Hematopoietic multipotent progenitor cell (in vitro differentiated cells): Measurements from ENCODE around the gene MED13L. TPM values are rescaled to one million over a fixed set of nuclear protein-coding genes. Genes with fewer than 3 reads are reported as not detected.
A peak's percentile ranks its signal among the peaks of the same experiment; 100 is the strongest.
"Not testable (repeated sequence)": the region's sequence is repeated elsewhere in the genome, so short reads cannot be mapped to it uniquely, and the experiment has no call there.

Experiments
- DNase-seq, 3 donors: peaks; one replicate each; pipeline ENCODE4 v3.0.0-alpha.2; 2011 to 2015; ENCODE audit warnings: low read depth in 2 of 3, low spot score in 2 of 3
- total RNA-seq: library from RNA; depleted of rRNA; stranded (reverse); fragments of >200 nt; gene quantifications from one replicate; pipeline ENCODE4 v1.2.3, GENCODE V29; 2012

MED13L gene
- total RNA-seq, 1 donor = 167 TPM

DNA sequence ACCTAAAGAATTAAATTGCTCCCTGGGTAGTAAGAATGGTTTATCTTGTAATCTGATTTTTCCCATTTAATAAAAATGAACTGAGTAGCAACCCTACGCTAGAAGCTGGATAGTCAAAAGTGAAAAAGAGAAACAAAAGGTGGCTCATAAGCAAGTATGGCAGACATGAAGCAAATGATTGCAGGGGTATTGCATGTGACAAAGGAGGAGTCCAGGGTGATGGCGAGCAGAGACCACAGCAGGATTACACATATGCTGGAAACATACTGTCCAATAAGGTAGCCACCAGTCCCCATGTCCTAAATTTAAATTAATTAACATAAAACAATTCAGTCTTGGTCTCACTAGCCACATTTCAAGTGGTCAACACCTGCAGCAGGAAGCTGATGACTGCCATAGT, 283.8 kb downstream of the MED13L start:
- DNase-seq = no peak

DNA sequence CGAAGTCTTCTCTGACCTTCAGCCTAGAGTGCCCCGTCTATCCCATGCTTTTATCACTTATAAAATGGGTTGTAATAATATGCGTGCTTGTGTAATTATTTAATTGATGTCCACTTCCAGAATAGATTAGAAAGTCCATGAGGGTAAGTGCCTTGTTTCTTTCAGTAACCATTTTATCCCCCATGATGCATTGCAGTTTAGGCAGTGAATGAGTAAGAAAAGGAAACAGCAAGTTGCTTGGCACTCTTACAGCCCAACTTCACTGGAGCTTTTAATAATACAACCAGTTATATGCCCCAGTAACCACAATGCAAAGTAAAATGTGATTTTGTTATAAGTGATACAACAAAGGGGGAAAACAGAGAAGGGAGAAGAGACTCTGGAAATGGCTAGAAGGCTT, 287.3 kb downstream of the MED13L start:
- DNase-seq = no peak

DNA sequence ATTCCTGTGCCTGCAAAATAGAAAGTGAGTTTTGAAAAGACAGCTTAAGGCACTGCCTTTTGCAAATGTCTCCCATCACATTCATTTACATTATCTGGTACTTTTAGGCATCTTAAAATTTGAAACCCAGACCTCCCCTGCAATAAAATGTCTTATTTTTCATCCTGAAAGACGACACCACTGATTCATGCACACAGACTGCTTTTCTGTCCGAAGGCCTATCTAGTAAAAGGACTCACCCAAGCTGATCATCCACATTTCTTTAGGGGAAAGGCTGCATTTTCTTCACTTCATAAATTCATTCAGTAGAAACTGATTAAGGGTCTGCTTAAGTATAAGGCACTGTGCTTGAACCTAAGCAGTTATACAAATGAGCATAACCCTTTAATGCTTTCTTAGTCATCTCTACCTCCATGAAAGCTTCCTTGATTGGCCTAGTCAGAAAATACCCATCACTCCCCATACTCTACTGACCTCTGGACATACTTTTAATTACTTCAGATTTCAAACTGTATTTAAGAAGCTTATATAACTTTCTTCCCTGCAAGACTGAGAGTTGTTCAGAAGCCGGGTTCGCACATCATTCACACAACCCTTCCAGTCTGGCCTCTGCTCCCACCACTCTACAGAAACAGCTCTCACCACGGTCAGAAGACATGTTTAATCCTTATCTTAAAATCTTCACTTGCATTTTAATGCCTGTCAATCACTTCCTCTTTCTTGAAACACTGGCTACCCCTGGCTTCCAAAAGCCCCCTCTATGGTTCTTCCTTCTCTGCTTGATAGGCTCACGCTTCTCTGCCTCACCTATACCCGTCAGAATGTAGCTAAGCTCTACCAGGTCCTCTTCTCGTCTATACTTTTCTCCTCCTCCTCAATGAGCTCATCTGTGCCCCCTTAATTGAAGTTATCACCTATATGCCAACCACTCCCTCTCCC, 288.6 kb downstream of the MED13L start:
- no peak for DNase-seq

DNA sequence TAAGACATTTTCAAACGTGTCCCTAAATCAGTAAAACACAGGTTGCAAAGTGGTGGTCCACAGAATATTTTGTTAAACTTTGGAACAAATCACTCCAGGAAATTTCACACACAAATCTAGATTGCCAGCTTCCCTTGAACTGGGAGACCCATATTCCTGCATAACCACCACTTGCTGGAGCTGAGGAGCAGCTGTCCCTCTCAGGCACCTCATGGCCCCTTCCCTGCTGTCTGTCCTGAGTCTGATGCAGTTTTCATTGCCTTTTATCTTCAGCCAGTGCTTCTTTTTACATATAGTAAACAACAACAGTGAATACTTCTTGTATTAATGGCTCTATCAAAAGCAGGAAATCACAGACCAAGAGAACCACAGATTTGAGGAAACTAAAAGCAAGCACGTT, 289.3 kb downstream of the MED13L start:
- DNase-seq = no peak

DNA sequence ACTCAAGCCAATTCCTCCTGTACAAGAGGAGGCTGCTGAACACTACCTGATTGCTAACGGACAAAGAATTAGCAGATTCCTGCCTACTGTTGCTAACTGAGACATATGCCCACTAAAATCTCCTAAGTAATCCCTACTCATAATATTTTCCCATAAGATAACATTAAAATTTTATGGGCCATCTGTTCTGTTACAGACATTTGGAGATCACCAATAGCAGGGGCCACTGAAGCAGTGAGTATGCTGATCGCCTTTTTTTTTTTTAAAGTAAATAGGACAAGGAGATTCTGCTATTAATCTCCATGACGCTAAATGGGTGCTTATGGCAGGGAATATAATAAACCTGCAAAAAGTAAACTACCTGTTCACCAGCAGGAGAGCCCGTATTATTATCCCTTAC, 292.9 kb downstream of the MED13L start:
- no peak for DNase-seq

DNA sequence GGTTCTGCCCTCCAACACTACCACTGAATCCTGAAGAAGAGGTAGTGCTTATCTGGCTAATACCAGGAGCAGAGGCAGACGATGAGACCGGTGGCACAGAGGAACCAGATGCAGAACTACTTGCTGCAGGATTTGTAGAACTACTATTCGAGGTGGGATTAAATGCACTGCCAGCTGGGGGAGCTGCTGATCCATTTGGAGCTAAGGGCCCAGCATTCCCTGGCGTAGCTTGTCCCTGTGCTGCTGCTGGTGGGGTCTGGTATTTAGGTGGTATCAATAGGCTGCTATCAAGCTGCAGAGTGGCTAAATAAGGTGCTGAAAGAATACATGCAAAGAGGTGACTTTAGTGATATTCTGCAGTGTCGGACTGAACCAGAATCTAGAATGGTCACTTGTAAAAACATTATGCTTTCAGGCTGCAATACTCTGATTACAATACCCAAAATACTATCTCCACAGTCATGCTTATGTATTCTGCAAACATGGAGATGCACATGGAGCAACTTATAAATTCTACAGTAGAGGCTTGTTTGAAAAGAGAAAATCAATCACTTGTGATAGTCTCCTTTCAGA, 294.2 kb downstream of the MED13L start:
- peak in 1 of 3 donors; percentile 5 for DNase-seq

DNA sequence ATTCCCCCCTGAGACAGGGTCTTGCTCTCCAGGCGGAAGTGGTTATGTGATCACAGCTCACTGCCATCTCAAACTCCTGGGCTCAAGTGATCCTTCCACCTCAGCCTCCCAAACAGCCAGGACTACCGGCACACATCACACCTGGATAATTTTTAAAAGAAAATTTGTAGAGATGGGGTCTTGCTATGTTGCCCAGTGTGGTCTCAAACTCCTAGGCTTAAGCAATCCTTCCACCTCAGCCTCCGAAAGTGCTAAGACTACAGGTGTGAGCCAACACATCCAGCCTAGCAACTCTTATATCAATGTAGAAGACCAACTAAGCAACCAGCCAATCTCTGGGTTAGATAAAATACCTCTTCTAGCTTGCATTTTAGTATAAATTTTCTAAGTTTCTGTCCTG, 297.2 kb downstream of the MED13L start:
- DNase-seq = no peak

DNA sequence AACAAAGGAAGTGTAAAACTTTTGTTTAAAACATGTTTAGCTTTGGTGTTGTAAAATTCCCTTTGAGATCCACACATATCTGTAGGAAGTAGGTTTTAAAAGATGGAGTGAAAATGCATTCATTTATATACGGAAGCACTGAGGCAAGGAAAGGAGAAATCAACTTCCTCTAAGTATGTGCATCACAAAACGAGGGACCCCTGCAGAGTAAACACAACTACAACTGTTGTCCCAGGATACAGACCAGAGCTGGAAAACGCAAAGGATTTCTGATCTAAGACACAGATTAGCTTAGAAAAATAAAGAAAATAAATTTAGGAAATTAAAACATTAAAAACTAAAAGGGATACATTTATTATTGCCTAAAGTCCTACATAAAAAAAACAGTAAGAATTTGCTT, 297.6 kb downstream of the MED13L start:
- no peak for DNase-seq

DNA sequence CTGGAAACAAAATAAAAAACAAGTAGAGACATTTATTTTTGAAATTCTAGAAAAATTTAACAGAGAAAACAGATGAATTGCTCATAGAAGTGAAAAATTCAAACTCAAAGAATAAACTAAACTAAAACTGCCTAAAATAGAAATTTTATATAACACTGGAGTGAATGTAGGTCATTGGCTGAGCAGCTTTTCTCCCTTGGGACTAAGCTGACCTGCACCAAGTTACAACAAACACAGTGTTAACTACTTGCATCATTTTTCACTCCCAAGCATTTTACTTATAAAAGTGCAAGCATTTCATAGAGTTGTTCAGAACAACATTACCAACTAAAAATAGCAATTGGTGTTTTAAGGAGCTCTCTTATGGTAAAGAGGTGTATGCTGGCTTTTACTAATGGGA, 298.1 kb downstream of the MED13L start:
- no peak for DNase-seq

DNA sequence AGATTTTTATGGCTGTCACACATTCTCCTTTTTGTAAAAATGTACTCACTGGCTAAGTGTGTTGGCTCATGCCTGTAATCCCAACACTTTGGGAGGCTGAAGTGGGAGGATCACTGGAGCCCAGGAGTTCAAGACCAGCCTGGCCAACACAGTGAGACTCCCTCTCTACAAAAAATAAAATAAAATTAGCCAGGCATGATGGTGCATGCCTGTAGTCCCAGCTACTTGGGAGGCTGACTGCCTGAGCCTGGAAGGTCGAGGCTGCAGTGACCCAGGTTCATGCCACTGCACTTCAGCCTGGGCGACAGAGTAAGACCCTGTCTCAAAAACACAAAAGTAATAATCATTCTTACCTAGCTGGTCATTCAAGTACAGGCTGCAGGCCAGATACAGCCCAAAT, 300.7 kb downstream of the MED13L start:
- not testable (repeated sequence) for DNase-seq

DNA sequence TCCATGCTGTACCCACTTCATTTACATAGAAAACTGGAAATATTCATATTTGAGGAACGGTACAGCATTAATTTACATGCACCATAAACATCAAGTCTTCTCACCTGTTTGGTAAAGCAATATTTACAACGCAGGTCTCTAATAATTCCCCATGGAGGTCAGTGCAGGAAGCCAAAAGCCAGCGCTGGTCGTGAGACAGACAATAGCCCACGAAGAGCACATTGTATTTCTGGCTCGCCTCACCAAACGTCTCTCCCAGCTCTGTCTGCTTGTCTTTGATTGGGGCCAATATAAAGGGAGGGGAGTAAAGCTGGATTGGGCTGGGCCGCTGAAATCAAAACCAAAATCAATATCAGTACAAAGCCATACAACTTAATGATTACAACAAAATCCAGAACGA, 302.1 kb downstream of the MED13L start:
- no peak for DNase-seq

DNA sequence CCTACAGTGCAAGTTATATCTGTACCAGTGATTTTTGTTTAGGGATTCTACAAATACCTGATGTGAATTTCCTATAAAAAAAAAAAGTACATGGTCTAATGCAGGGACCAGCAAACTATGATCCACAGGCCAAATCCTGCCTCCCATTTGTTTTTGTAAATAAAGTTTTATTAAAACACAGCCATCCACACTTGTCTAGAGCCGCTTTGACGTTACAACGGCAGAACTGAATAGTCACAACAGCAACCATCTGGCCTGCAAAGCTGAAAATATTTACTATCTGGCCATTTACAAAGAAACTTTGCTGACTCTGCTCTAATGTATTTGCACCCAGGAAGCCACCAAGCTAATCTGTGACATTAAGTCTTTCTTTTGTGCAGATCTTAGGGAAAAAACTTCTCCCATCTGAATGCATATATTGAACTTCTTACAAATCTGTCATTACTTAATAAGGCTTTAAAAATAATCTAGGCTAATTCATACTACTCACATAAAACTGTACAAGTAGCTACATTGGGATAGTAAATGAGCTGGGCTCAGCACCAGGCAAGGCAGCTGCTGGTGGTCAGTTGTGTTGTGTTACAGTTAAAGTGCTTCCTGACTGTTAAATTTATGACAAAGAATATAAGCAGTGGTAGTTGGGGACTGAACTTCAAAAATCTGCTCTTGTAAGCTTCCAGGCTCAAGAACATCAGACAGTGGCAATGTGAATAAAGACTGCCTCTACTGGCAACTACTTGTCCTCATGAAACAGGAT, 303.3 kb downstream of the MED13L start:
- no peak for DNase-seq

DNA sequence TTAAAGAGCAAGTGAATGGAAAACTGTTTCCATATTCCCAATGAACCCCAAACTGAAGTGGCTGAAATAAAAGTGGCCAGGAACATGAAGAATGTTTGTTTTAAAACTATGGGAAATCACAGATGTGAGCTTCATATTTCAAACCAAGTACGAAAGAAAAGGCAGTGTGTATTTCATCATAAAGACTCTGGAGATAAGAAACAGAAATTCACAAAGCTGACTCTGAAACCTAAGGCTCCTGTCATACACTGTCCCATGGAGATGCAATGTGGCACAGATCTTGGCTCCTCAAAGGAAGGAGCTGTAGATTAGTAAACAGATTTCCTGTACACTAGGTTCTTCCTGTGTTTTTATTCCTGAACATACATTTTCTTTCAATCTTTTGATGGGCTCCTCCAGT, 304.4 kb downstream of the MED13L start:
- DNase-seq = no peak

DNA sequence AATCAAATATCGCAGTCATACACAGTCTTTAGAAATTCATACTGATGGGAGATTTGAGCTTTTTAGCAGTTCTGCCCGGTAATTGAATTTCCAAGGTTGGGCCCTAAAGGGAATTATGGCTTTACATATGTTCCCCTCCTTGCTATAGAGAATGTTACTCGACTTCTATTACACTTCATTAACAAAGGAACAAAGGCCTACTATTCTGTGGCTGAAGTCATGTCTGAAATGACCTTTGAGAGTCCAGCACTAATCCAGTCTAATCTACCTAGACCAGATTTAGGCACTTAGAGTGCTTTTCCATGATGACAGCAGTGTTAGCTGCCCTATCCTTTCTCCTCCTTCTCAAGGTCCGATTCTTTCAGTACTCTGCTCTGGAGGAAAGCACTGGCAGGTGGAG, 305.3 kb downstream of the MED13L start:
- DNase-seq = no peak

DNA sequence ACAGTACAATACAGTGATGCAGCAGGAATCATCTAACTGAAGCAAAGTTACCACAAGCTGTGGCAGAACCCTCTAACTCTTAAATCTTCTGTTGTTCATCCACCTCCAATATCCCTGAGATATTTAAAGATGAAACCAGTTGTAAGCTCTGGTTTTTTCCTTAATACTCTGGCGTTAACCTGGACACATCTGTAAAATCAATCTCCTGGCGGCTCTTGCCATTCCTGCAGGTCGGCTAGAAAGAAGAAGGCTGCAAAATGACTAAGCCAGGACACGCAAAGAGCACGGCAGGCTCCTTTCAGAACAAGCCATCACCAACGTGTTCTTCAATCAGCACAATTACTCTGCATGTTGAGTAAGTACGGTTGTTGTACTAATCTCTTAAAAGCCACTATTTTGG, 309.3 kb downstream of the MED13L start:
- DNase-seq = no peak

DNA sequence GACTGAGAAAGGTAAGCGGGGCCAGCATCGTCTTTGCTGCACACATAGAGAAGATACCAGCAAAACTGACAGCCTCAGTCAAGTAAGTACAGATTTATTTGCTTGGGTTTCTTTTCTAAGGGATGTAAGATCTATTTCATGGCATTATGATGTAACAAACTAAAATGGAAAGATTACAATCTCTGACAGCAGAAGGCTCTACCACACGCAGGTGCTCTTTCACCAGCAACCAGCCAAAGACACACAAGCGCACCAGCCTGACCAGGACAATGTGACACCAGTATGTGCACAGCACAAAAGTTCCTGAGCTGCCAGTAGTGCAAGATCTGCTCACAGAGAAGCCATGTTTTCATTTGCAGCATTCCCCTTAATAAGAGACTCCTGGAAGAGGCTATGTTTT, 311.1 kb downstream of the MED13L start:
- DNase-seq = no peak

DNA sequence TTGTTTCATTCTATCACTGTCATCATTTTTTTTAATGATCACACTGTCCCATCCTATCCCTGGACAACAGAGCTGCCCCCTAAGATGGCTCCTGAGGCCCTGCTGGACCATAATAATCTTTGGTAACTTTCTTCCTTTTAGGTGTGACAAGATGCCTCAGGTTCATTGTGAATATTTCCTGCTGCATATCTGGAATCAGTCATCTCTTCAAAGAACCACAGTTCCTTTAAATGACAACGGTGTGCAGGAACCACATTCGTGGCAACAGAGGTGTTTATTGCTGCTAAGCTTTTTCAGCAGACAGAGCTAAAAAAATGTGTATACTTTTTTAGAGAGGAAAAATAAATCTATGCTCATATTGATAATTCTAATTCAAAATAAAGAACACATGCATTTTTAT, 312.9 kb downstream of the MED13L start:
- no peak for DNase-seq

DNA sequence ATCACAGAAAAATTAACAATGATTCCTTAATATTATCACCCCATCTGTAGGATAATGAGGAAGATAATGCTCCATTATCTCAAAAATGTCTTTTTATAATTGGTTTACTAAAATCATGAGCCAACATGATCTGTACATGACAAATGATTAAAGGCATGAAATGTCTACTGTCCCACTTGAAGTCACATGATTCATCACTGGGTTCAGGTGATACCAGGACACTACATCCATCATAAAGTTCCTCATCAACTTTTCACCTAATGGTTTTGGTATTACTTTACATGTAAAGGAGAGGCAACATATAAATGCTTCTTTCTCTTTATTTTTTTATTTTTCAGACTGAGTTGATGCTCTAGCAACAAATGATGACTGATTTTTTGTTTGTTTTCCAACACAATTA, 313.3 kb downstream of the MED13L start:
- no peak for DNase-seq

DNA sequence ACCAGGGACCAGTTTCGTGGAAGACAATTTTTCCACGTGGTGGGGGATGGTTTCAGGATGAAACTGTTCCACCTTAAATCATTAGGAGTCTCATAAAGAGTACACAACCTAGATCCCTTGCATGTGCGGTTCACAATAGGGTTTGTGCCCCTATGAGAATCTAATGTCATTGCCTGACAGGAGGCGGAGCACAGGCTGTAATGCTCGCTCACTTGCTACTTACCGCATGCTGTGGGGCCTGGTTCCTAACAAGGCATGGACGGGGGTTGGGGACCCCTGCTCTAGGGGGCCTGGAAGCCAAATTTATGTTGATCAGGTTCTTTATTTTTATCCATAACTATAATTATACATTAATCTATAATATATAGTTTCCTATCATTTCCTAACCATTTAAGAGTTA, 315.3 kb downstream of the MED13L start:
- no peak for DNase-seq

DNA sequence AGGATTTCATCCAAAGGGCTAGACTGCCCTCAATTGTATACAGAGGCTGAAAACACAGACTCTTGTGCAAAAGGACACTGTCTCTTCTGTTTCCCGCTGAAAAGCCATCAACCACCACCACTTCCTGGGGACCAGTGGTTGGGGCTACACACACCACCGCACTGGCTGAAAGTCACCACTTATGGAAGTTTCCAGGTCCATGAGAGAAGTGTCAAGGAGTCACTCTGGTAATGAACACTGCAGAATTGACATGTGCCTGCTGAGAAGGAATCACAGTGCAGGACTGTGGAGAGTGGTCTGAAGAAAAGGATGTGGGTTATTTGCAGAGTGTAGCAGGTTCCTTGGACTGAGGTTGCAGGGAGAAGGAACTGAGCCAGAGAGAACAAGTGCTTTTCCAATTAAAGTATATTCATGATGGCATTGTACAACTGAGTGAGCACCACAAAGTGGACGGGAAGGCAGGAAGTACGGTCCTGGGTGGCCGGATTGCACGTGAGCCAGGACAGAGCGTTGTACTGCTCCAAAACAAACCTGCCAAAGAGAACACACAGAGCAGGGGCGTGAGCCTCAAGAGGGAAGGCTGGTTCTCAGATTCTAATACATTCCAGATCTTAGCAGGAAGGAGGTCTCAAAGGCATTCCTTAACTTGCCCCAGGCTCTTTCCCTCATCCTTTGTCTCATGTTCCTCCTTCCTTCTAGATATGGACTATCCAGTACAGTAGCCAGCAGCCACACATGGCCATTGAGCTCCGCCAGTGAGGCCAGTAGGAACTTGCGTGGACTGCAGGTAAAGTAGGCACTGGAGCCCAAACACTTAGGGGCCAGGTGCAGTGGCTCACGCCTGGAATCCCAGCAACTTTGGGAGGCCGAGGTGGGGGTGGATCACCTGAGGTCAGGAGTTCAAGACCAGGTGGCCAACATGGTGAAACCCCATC, 316.4 kb downstream of the MED13L start:
- DNase-seq = no peak
